ENCODE data around the gene APOB. TPM values are rescaled to one million over a fixed set of nuclear protein-coding genes. Genes with fewer than 3 reads are reported as not detected.

APOB gene
- total and polyA plus RNA-seq, 2 of the 13 experiments (the other 11 are each of a cell fraction or from before 2014, with no cell fraction given) = 1,569 to 2,515 TPM

DNA sequence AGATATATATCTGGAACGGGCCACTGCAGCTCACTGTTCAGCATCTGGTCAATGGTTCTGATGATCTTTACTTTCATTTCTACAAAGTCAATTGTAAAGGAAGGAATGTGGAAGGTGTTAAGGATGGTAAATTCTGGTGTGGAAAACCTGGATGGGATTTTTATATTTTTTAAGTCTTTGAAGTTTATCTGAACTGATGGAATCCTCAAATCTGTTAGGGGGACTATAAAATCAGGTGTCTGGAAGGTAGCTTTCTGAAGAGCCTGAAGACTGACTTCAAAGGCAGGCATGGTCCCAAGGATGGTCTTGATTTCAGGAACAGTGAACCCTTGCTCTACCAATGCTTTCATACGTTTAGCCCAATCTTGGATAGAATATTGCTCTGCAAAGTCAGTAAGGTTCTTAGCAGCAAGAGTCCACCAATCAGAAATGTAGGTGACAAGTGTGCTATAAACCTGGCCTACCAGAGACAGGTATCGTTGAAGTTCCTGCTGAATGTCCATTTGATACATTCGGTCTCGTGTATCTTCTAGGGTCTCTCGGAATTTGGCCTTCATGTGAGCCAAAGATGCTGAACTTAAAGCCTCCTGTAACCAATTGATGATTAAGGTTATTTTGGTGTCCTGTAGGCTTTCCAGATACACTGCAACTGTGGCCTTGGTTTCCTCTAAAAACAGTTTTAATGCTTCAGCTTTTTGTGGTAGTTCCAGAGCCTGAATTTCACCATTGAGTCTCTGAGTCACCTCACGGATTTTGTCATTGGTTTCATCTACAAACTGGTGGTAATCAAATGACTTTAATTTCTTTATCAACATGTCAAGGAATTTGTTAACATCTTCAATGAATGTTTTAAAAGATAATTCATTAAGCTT, 34.8 kb downstream of the APOB start (continued):
- TF ChIP-seq FOXM1 (CRISPR knock-in tag; IDR thresholded peaks at IDR 0.05) = no peak
- TF ChIP-seq GATA4 (IDR thresholded peaks at IDR 0.05; ENCODE audit: borderline replicate concordance, low read depth) = 0 out of 2 replicates have a peak, but pooled peaks have one; percentile 19
- TF ChIP-seq ZBTB42 (CRISPR knock-in tag; IDR thresholded peaks at IDR 0.05) = no peak
- no peak for TF ChIP-seq NFE2L1 (CRISPR knock-in tag; IDR thresholded peaks at IDR 0.05; ENCODE audit: borderline replicate concordance)
- no peak; the same call in 1 of the 2 replicates for TF ChIP-seq ZNF878 (CRISPR knock-in tag; IDR thresholded peaks at IDR 0.05)
- TF ChIP-seq, protein P1, sequence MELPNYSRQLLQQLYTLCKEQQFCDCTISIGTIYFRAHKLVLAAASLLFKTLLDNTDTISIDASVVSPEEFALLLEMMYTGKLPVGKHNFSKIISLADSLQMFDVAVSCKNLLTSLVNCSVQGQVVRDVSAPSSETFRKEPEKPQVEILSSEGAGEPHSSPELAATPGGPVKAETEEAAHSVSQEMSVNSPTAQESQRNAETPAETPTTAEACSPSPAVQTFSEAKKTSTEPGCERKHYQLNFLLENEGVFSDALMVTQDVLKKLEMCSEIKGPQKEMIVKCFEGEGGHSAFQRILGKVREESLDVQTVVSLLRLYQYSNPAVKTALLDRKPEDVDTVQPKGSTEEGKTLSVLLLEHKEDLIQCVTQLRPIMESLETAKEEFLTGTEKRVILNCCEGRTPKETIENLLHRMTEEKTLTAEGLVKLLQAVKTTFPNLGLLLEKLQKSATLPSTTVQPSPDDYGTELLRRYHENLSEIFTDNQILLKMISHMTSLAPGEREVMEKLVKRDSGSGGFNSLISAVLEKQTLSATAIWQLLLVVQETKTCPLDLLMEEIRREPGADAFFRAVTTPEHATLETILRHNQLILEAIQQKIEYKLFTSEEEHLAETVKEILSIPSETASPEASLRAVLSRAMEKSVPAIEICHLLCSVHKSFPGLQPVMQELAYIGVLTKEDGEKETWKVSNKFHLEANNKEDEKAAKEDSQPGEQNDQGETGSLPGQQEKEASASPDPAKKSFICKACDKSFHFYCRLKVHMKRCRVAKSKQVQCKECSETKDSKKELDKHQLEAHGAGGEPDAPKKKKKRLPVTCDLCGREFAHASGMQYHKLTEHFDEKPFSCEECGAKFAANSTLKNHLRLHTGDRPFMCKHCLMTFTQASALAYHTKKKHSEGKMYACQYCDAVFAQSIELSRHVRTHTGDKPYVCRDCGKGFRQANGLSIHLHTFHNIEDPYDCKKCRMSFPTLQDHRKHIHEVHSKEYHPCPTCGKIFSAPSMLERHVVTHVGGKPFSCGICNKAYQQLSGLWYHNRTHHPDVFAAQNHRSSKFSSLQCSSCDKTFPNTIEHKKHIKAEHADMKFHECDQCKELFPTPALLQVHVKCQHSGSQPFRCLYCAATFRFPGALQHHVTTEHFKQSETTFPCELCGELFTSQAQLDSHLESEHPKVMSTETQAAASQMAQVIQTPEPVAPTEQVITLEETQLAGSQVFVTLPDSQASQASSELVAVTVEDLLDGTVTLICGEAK (IDR thresholded peaks at IDR 0.05) = no peak
- TF ChIP-seq, protein P1 (CRISPR knock-in tag; IDR thresholded peaks at IDR 0.05) = no peak
- TF ChIP-seq, protein P2, sequence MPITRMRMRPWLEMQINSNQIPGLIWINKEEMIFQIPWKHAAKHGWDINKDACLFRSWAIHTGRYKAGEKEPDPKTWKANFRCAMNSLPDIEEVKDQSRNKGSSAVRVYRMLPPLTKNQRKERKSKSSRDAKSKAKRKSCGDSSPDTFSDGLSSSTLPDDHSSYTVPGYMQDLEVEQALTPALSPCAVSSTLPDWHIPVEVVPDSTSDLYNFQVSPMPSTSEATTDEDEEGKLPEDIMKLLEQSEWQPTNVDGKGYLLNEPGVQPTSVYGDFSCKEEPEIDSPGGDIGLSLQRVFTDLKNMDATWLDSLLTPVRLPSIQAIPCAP (CRISPR knock-in tag; IDR thresholded peaks at IDR 0.05; ENCODE audit: low read depth) = no peak
- TF ChIP-seq, protein P3, sequence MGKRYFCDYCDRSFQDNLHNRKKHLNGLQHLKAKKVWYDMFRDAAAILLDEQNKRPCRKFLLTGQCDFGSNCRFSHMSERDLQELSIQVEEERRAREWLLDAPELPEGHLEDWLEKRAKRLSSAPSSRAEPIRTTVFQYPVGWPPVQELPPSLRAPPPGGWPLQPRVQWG (CRISPR knock-in tag; IDR thresholded peaks at IDR 0.05; ENCODE audit: borderline replicate concordance, low read depth) = no peak
- TF ChIP-seq GTF2F1 (IDR thresholded peaks at IDR 0.05; ENCODE audit: low read length) = peak; percentile 33; the same call in 1 of the 2 replicates
- no peak for TF ChIP-seq SP5 (CRISPR knock-in tag; IDR thresholded peaks at IDR 0.05; ENCODE audit: borderline replicate concordance, low read depth)
- peak; percentile 76 to 81 for TF ChIP-seq POLR2A (IDR thresholded peaks at IDR 0.05; ENCODE audit: insufficient read depth in 1 of 2, low read depth in 2 of 2, low read length in 2 of 2)
- 0 out of 2 replicates have a peak, but pooled peaks have one; percentile 59 for TF ChIP-seq MLLT10 (CRISPR knock-in tag; IDR thresholded peaks at IDR 0.05)
- no peak for TF ChIP-seq ZNF614 (CRISPR knock-in tag; IDR thresholded peaks at IDR 0.05; ENCODE audit: borderline replicate concordance)
- 0 out of 2 replicates have a peak, but pooled peaks have one; percentile 13 for TF ChIP-seq ZFP82 (CRISPR knock-in tag; IDR thresholded peaks at IDR 0.05; ENCODE audit: borderline replicate concordance)
- peak; percentile 96 for TF ChIP-seq SSRP1 (CRISPR knock-in tag; IDR thresholded peaks at IDR 0.05)
- TF ChIP-seq ASH2L (IDR thresholded peaks at IDR 0.05; ENCODE audit: insufficient read length, low read depth, low read length) = no peak
- no peak for TF ChIP-seq ZKSCAN1 (IDR thresholded peaks at IDR 0.05; ENCODE audit: low read length)
- TF ChIP-seq ZFYVE20 (CRISPR knock-in tag; IDR thresholded peaks at IDR 0.05; ENCODE audit: borderline replicate concordance, low read depth) = 0 out of 2 replicates have a peak, but pooled peaks have one; percentile 2
- 0 out of 2 replicates have a peak, but pooled peaks have one; percentile 82 for TF ChIP-seq POLR2AphosphoS2 (IDR thresholded peaks at IDR 0.05; ENCODE audit: low read depth, low read length)

All from HepG2 (cell line).